ENCODE results near the gene SPTY2D1.

DNA sequence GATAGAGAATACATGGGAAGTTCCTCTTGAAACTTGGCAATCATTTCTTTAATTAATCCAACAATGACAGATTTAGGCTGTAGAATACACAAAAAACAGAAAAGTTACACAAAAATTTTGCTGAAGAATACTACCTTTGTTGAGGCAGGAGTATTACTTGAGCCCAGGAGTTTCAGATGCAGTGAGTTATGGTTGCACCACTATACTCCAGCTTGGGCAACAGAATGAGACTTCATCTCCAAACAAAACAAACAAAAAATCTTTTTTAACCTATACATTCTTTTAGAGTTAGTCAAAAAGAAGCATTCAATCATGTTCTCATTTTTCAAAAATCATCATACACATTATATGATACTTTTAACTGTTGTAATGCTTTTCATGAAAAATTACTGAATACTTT lies 67.7 kb downstream of the SPTY2D1 start:
- TF ChIP-seq POLR2AphosphoS5 (IDR thresholded peaks at IDR 0.05; ENCODE audit: low read depth, low read length) = no peak
- TF ChIP-seq POLR2A (IDR thresholded peaks at IDR 0.05; ENCODE audit: low read depth, low read length) = no peak
- no peak for TF ChIP-seq TAF1 (IDR thresholded peaks at IDR 0.05; ENCODE audit: low read depth, low read length)
